Smooth muscle cell (in vitro differentiated cells): Measurements from ENCODE around the gene FOXA1. TPM values are rescaled to one million over a fixed set of nuclear protein-coding genes. Genes with fewer than 3 reads are reported as not detected.

Experiments
- DNase-seq: peaks from one replicate; lab custom pipeline; 2025; ENCODE audit not compliant: unreplicated experiment; lab: John Stamatoyannopoulos, UW
- H2AFZ ChIP-seq: fragments of 200-600 bp; sonication (generic); 2 replicates; pipeline ENCODE4 v1.6.0; 2016; ENCODE audit warnings: antibody characterized with exemption, low read depth, mild to moderate bottlenecking
- H3F3A ChIP-seq: fragments of 200-600 bp; sonication (generic); 2 replicates; pipeline ENCODE4 v1.6.0; 2017; ENCODE audit warnings: antibody characterized with exemption, low read depth
- H3K27ac ChIP-seq: fragments of 200-600 bp; sonication (generic); 2 replicates; pipeline ENCODE4 v1.5.1; 2016; ENCODE audit warnings: low read depth, mild to moderate bottlenecking
- H3K27me3 ChIP-seq: fragments of 200-600 bp; sonication (generic); 2 replicates; pipeline ENCODE4 v1.6.1; 2016; ENCODE audit warnings: low read depth, mild to moderate bottlenecking
- H3K36me3 ChIP-seq: fragments of 200-600 bp; sonication (generic); 2 replicates; pipeline ENCODE4 v1.5.1; 2016; ENCODE audit warnings: low read depth
- H3K4me1 ChIP-seq: fragments of 200-600 bp; sonication (generic); 2 replicates; pipeline ENCODE4 v1.5.1; 2016; ENCODE audit warnings: low read depth
- H3K4me2 ChIP-seq: fragments of 200-600 bp; sonication (generic); 2 replicates; pipeline ENCODE4 v1.6.0; 2016; ENCODE audit warnings: mild to moderate bottlenecking
- H3K4me3 ChIP-seq: fragments of 200-600 bp; sonication (generic); 2 replicates; pipeline ENCODE4 v1.5.1; 2016; ENCODE audit warnings: mild to moderate bottlenecking
- H3K79me2 ChIP-seq: fragments of 200-600 bp; sonication (generic); 2 replicates; pipeline ENCODE4 v1.6.0; 2016; ENCODE audit warnings: low read depth, mild to moderate bottlenecking
- H3K9ac ChIP-seq: fragments of 200-600 bp; sonication (generic); 2 replicates; pipeline ENCODE4 v1.6.0; 2016; ENCODE audit warnings: low read depth
- H3K9me3 ChIP-seq: fragments of 200-600 bp; sonication (generic); replicated peaks from 2 replicates; pipeline ENCODE4 v1.5.1; 2016; ENCODE audit warnings: low read depth
- H4K20me1 ChIP-seq: fragments of 200-600 bp; sonication (generic); 2 replicates; pipeline ENCODE4 v1.6.0; 2016; ENCODE audit warnings: low read depth
- WGBS: methylation state at CpG from one replicate; pipeline ENCODE4 v1.1.7; 2016; ENCODE audit warnings: low lambda C conversion rate; 5-methylcytosine and 5-hydroxymethylcytosine counted together
- polyA plus RNA-seq: library from polyadenylated mRNA; unstranded; fragments of >200 nt; fragmentation: Nextera tagmentation; extraction: Ambion mirVana; gene quantifications from 2 replicates; pipeline ENCODE4 v1.2.1, GENCODE V29; 2016
- total RNA-seq: library from RNA; depleted of rRNA; stranded (reverse); fragments of >200 nt; gene quantifications from 2 replicates; pipeline ENCODE4 v1.2.3, GENCODE V29; 2014
- TF ChIP-seq, protein P1 (sequence below): fragments of 200-600 bp; sonication (generic); IDR thresholded peaks from 2 replicates; pipeline ENCODE4 v1.5.1; 2017; ENCODE audit warnings: borderline replicate concordance, mild to moderate bottlenecking, antibody characterized with exemption; ENCODE audit not compliant: insufficient read depth, poor library complexity, severe bottlenecking

Gene FOXA1
- total and polyA plus RNA-seq, 2 experiments from 2014 or later, result 0.18 TPM; not detected in 1

DNA sequence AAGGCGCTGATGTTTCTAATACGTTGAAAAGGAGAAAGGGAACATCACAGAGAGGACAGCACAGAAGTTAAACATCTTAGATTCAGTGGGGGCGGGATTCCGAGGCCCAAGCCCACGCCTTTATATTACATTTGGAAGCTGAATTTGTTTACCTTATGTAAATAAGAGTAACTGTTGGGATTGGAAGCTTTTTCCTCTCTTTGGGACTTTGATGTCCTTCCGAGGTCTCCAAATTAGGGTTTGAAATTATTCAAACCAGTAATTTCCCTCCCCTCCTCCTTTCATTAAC, 6.4 kb downstream of the FOXA1 start:
- Histone ChIP-seq H3K4me1 (peaks cover 18% of the 10 kb centered on the region), H3K36me3 (no peaks in the 10 kb centered on the region), H3K9ac (no peak overlapping the region), H3K9me3 (no peaks in the 10 kb centered on the region), H3K27ac (no peak overlapping the region), H2AFZ (no peak overlapping the region), H3K79me2 (no peaks in the 10 kb centered on the region), H3K27me3 (peaks cover 100% of the 10 kb centered on the region), H3K4me2 (peak overlapping the region; percentile 76), H4K20me1 (no peaks in the 10 kb centered on the region), H3K4me3 (peak overlapping the region; percentile 37), H3F3A (no peaks in the 10 kb centered on the region)
- 4% methylated on average over 6 of the region's 6 CpGs for WGBS
- DNase-seq, result no peak
- TF ChIP-seq, protein P1, sequence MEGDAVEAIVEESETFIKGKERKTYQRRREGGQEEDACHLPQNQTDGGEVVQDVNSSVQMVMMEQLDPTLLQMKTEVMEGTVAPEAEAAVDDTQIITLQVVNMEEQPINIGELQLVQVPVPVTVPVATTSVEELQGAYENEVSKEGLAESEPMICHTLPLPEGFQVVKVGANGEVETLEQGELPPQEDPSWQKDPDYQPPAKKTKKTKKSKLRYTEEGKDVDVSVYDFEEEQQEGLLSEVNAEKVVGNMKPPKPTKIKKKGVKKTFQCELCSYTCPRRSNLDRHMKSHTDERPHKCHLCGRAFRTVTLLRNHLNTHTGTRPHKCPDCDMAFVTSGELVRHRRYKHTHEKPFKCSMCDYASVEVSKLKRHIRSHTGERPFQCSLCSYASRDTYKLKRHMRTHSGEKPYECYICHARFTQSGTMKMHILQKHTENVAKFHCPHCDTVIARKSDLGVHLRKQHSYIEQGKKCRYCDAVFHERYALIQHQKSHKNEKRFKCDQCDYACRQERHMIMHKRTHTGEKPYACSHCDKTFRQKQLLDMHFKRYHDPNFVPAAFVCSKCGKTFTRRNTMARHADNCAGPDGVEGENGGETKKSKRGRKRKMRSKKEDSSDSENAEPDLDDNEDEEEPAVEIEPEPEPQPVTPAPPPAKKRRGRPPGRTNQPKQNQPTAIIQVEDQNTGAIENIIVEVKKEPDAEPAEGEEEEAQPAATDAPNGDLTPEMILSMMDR, result no peak

DNA sequence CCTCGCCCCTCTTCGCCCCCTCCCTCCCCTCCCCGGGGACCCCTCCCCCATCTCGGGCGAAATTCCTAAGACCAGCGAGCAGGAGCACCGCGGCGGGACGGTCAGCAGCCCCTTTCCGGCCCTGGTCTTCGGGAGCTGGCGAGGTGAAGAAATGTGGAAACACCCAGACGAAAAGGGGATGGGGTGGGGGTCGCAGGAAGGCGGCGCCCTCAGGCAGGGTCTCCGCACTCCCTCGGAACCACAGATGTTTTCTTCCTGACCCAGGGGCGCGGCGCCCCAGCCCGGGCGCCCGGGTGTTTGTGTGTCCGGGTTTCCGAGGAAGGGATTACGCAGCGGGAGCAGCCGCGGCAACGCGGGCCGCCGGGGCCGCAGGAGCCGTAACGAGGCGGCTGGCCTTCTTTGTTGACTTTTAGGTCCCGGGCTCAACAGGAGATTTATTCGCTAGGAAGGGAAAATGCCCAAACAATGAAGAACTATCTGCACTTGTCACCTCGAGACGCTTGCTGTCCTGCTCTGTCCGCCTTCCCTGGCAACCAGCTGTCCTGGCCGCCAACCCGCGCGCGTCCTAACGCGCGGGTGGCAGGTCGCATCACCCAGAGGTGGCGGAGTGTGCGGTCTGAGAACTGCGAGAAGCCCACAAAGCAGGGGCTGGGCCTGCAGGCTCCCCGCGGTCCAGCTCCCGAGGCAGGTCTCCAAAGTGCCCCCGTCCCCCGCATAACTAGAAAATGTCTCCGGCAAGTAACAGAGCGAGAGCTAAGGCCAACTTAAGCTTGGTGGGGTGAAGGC, 7.0 kb downstream of the FOXA1 start:
- TF ChIP-seq, protein P1, result no peak
- no peak overlapping the region for H3K9ac ChIP-seq
- H3K27me3 ChIP-seq, result peaks cover 100% of the 10 kb centered on the region
- H3K36me3 ChIP-seq, result no peaks in the 10 kb centered on the region
- H2AFZ ChIP-seq, result no peak overlapping the region
- H4K20me1 ChIP-seq, result no peaks in the 10 kb centered on the region
- H3F3A ChIP-seq, result no peaks in the 10 kb centered on the region
- no peak overlapping the region for H3K27ac ChIP-seq
- WGBS, result 2% methylated on average over 52 of the region's 63 CpGs
- peak overlapping the region; percentile 37 for H3K4me3 ChIP-seq
- DNase-seq, result no peak
- H3K79me2 ChIP-seq, result no peaks in the 10 kb centered on the region
- H3K9me3 ChIP-seq, result no peaks in the 10 kb centered on the region
- H3K4me1 ChIP-seq, result peaks cover 21% of the 10 kb centered on the region
- peak overlapping the region; percentile 76 for H3K4me2 ChIP-seq

DNA sequence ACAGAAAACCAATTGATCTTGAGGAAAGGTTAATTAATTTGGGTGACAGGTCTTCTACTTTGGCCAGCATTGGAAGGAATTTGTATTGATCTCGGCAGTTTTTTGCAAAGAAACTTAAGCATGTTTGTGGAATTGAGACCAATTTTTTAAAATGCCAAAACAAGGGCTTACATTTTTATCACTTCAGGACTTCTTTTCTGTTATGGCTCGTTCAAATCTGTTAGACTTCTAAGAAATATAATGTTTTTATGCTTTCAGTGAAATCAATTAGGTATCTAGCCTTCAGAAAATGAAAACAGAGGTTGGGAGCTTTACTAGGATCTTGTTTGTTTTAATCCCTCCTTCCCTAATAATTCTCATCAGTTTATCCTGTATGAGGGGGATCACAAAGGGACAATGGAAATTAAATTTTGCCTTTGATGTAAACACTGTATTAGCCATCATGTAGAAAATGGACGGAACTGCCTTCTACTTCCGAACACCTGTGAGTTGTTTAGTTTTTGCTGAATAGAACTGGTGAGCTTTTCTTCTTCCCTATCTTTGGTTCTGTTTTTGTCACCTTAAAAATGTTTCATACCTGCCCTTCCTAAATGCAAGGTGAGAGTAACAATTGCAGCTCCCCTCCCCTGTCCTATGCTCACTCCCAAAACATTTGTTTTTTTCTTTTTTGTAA, 7.8 kb downstream of the FOXA1 start:
- Histone ChIP-seq H4K20me1 (no peaks in the 10 kb centered on the region), H3K79me2 (no peaks in the 10 kb centered on the region), H3K36me3 (no peaks in the 10 kb centered on the region), H3K27ac (no peak overlapping the region), H3F3A (no peaks in the 10 kb centered on the region), H3K9ac (no peak overlapping the region), H3K9me3 (no peaks in the 10 kb centered on the region), H2AFZ (no peak overlapping the region), H3K27me3 (peaks cover 100% of the 10 kb centered on the region), H3K4me1 (peaks cover 21% of the 10 kb centered on the region), H3K4me3 (peak overlapping the region; percentile 37), H3K4me2 (peak overlapping the region; percentile 76)
- DNase-seq, result no peak
- WGBS, result 22% methylated on average over 4 of the region's 4 CpGs
- TF ChIP-seq, protein P1, result no peak
